HepG2 (cell line): ENCODE measurements around the gene ARRDC1. TPM values are rescaled to one million over a fixed set of nuclear protein-coding genes. Genes with fewer than 3 reads are reported as not detected.

Experiments used
- ARID5B ChIP-seq: IDR thresholded peaks from 2 replicates; pipeline ENCODE4 v1.4.0; 2020; ENCODE audit warnings: mild to moderate bottlenecking, missing genetic modification reagents
- ATF7 ChIP-seq, 2 experiments: fragments of 450-650 bp in 1 of 2; sonication (generic) in 1 of 2; formaldehyde crosslinking in 1 of 2; IDR thresholded peaks; 2 replicates each; pipeline versions ENCODE4 v1.4.0 to v1.6.1; 2016 to 2020; ENCODE audit warnings: antibody characterized with exemption in 1 of 2, mild to moderate bottlenecking in 1 of 2, missing genetic modification reagents in 1 of 2
- BHLHE40 ChIP-seq: IDR thresholded peaks from 2 replicates; pipeline ENCODE4 v1.6.1; 2011; ENCODE audit warnings: low read length, improper control_type of control experiment
- MAF1 ChIP-seq: sonication (generic); formaldehyde crosslinking; IDR thresholded peaks from 2 replicates; pipeline ENCODE4 v1.5.0; 2020; ENCODE audit warnings: missing genetic modification reagents, borderline replicate concordance
- MBD4 ChIP-seq: IDR thresholded peaks from 2 replicates; pipeline ENCODE4 v1.6.1; 2012; ENCODE audit warnings: low read length, inconsistent platforms, borderline replicate concordance
- MLLT10 ChIP-seq: sonication (generic); formaldehyde crosslinking; IDR thresholded peaks from 2 replicates; pipeline ENCODE4 v1.4.0; 2020; ENCODE audit warnings: missing genetic modification reagents
- NR0B2 ChIP-seq: sonication (generic); formaldehyde crosslinking; IDR thresholded peaks from 2 replicates; pipeline ENCODE4 v1.4.0; 2020; ENCODE audit warnings: mild to moderate bottlenecking, missing genetic modification reagents
- PATZ1 ChIP-seq: sonication (generic); formaldehyde crosslinking; IDR thresholded peaks from 2 replicates; pipeline ENCODE4 v1.4.0; 2020; ENCODE audit warnings: missing genetic modification reagents
- PLSCR1 ChIP-seq: sonication (generic); formaldehyde crosslinking; IDR thresholded peaks from 2 replicates; pipeline ENCODE4 v1.5.0; 2020; ENCODE audit warnings: missing genetic modification reagents, mild to moderate bottlenecking, borderline replicate concordance
- ZFX ChIP-seq: sonication (generic); formaldehyde crosslinking; IDR thresholded peaks from 2 replicates; pipeline ENCODE4 v1.4.0; 2020; ENCODE audit warnings: mild to moderate bottlenecking, low read depth, missing genetic modification reagents, moderate library complexity
- ZXDC ChIP-seq: sonication (generic); formaldehyde crosslinking; IDR thresholded peaks from 2 replicates; pipeline ENCODE4 v1.5.0; 2020; ENCODE audit warnings: mild to moderate bottlenecking, missing genetic modification reagents
- polyA plus RNA-seq, 8 experiments: library from polyadenylated mRNA; depleted of rRNA in 3 of 8; stranded (reverse) in 7 of 8; unstranded in 1 of 8; fragments of >200 nt; fragmentation: Illumina TruSeq in 4 of 8; extraction: Trizol in 4 of 8; gene quantifications; 2 replicates each; pipeline versions ENCODE4 v1.2.1 to v1.2.3, GENCODE V29; 2011 to 2016; ENCODE audit warnings: low read depth in 4 of 8, missing spikeins in 1 of 8, mixed read lengths in 1 of 8; ENCODE audit not compliant: insufficient read depth in 1 of 8
- total RNA-seq, 5 experiments: library from RNA; depleted of rRNA; stranded (reverse); fragments of >200 nt; fragmentation: Illumina TruSeq; extraction: Trizol; gene quantifications; 2 replicates each; pipeline ENCODE4 v1.2.3, GENCODE V29; 2016; ENCODE audit warnings: low read depth in 1 of 5

ARRDC1 gene
- total and polyA plus RNA-seq, 2 of the 13 experiments (the other 11 are each of a cell fraction or from before 2014, with no cell fraction given) = 21.7 to 44.4 TPM

GRCh38 chr9:137605121-137606004 lies at the start of gene ARRDC1 (continued):
- TF ChIP-seq ARID5B (CRISPR knock-in tag) (no peak), MAF1 (CRISPR knock-in tag) (no peak), PATZ1 (CRISPR knock-in tag) (0 out of 2 replicates have a peak, but pooled peaks have one; percentile 43), MLLT10 (CRISPR knock-in tag) (no peak), ZXDC (CRISPR knock-in tag) (peak; percentile 30; the same call in 1 of the 2 replicates), NR0B2 (CRISPR knock-in tag) (peak; percentile 70), ZFX (CRISPR knock-in tag) (peak; percentile 84), PLSCR1 (no peak), BHLHE40 (0 out of 2 replicates have a peak, but pooled peaks have one; percentile 12), ATF7 (IDR thresholded peaks at IDR 0.05) (no peak), ATF7 (CRISPR knock-in tag; IDR thresholded peaks at IDR 0.05) (no peak), MBD4 (no peak)
